Stimulated activated CD4-positive, alpha-beta T cell treated with anti-CD3 and anti-CD28 coated beads, TNF-alpha, amount 100 ng/mL, for 1 hour (primary cell): ENCODE data around the gene AXIN2.
"Not testable (repeated sequence)": the region's sequence is repeated elsewhere in the genome, so short reads cannot be mapped to it uniquely, and the experiment has no call there.

Experiments used
- DNase-seq, 3 donors: peaks; one replicate each; pipeline ENCODE4 v3.0.0-alpha.2; 2020; ENCODE audit warnings: low read depth in 3 of 3, low spot score in 1 of 3

Gene AXIN2

DNA sequence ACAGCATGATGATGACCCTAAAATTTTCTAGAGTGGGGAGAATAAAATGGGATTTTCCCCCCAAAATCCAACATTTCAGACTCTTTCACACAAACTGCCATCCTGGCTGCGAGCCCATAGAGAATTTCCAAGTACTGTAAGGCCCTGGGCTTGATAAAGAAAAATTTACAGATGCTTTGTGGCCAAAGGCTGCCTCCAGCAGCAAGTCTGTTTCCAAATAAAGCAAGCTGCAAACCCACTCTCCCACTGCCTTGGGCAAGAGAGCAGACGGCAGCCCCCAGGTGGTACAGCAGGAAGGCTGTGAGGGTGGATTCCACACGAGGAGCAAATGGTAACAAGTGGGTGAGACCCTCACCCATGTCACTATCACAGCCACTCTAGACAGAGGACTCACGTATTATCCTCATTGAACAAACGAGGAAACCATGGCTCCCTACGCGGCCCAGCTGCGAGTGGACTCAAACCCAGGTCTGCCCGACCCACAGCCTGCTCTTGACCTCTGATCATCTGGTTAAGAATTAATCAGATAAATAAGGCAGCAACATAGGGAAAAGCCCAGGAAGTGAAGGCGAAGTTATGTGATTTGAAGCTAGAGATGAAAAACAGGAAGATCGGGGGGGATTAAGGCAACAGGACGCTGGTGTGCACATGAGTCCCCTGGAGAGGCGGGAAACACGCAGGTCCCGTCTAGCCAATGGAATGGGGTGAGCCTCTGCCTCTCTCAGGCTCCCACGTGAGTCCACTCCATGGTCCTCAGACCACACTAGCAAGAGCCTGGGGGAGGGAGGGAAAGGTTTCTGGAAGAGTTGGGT is 37.4 kb downstream of the AXIN2 start:
- DNase-seq: no peak

DNA sequence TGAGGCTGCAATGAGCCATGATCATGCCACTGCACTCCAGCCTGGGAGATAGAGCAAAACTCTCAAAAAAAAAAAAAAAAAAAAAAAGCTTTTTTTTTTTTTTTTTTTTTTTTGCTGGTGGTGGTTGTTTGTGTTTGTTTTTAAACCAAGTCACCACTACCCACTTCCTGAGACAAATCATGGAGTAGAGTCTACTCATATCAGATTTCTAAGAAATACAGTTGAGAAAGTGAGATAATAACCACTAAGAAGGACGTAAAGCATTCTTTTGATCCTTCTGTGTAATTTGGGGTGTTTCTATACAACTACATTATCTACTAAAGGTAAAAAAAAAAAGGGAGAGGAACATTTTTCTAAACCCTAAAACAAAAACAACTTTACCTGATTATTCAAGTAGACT is 38.0 kb downstream of the AXIN2 start:
- DNase-seq: no peak

DNA sequence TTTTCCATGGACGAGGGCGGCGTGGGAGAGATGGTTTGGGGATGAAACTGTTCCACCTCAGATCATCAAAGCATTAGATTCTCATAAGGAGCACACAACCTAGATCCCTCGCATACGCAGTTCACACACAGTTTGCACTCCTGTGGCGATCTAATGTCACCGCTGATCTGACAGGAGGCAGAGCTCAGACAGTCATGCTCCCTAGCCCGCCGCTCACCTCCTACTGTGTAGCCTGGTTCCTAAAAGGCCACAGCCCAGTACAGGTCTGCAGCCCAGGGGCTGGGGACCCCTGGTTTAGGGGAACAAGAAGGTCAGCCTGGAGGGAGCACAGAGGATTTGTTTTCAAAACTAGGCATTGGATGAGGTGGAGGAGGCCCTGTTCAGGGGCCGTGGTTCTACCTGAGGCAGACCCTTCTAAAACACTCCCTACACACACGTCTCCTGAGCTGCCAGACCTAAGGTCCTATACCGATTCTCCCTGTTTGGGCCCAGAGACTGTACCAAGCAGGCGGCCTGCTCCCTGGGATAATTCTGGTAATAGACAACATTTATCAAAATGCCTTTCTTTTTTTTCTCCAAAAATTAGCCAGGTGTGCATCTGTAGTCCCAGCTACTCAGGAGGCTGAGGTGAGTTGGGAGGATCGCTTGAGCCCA is 38.6 kb downstream of the AXIN2 start:
- no peak for DNase-seq

DNA sequence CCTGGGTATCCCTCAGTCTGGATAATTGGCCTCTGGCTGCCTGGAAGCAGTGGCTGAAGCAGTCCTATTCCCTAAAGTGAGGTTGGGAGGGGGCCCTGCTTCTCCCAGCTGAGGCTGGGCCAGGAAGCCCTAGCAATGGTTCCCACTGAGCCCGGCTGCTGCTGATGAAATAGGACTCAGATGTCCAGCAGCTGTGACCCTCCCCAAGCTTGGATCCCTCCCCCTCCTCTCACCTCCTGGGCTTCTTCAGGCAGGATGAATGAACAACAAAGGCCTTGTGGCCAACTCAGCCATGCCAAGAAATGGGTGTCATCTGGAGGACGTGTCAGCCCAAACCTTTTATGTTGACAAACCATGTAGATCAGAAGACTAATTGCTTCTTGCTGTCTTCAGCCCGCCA is 42.0 kb downstream of the AXIN2 start:
- DNase-seq: no peak

DNA sequence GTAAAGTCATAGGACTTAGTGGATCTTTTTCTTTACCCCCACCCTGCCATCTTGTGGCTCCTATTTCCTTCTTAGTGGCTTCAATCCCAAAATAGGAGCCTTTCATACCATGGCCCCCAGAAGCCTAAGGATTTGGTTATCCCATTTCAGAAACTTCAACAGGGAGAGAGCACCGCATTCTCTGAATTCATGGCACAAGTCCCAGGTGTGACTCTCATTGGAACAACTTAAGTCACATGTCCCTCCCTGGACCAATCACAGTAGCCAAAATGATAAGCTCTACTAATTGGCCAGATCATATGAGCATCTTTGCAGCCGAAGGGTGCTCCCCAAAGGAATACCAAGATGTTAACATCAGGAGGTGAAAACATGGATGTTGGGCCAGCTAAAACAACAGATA is 43.2 kb downstream of the AXIN2 start:
- no peak for DNase-seq

DNA sequence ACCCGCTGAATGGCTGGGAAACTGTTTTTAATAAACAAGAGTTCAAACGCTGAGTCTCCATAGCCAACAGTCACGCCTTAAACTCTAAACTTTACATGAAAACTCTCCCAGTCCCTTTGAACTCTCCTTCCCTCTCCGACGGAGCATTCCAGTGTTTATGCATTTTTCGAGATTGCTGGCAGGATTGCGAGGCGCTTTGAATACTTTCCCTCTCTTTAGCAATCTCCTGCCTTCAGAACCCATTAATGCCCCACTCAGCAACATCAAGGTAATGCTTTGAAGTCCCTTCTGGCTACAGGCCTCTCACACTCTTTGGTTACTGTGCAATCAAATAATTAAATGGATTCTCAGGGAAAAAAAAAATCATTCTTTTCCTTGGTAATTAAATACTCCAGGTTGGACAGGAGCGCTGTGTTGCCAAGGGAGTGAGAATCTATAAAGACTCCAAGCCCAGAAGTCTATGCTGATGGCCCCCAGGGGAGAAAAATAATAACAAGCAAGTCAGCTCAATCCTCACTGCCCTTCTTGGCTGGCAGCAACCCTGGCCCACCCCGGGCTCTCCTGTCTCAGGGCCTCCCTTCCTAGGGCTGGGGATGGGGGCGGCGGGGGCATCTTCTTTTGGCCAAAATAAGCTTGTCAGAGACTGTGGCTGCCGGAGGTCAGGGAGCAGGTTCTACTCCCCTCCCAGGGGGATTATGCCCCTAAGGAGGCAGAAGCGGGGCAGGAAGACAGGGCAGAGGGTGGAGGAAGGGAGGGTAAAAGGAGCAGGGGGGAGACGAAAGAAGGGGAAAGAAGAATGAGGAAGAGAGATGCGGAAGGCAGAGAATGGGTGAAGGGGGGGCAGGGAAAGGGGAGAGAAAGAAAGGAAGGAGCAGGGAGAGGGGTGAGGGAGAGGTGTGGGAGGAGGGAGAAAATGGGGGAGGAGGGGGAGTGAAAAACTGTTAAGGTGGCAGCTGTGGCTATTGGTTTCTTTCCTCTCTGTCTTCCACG is 45.2 kb downstream of the AXIN2 start:
- DNase-seq: no peak

DNA sequence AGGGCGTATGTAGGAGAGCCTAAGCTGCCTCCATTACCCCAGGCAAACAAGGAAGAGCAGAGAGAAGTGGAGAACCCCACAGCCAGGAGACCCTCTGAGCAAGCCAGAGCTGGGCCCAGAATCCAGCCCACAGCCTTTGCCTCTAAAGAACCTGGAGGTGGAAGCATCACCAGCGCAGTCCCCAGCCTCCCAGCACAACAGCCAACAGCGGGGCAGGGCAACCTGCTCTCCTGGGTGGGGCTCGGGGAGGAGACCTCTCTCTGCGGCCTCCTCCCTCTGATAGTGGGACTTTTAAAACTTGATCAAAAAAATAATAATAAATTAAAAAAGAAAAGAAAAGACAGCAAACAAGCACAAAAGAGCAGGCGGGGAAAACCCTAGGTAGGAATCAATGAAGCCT is 45.9 kb downstream of the AXIN2 start:
- DNase-seq: no peak

DNA sequence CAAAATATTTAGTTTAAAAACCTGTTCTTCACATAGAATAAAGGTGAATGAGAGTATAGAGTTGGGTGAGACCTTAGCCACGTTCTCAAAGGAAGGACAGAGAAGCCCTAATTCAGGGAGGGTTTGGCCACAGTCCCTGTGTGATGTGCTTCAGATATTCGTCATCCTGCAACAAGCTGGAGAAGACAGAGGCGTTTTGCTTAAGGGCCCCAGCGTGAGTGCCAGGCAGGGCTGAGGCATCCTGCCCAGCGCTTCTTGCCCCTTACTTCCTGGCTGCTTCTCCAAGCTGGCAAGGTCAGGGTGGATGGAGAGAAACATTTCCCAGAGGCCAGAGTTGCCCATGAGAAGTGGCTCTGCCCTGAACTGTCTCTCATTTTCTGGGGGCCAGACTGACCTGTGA is 46.9 kb downstream of the AXIN2 start:
- no peak for DNase-seq

DNA sequence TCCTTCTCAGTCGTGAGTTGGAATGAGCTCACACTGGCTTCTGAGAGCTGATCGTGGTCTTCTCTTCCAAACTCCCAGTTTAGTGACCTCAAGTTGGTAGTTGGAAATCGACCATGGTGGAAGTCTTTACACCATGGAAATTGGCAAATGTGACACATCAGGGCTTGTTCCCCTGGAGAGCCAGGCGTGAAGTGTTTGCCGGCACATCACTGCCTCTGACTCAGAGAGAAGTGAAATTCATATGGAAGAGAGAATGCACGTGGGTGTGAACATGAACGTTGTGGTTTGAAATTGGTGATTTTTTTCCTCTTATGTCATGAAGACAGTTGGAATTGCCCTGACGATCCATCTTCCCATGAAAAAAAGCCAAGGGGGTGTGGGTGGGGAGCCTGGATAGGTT is 47.4 kb downstream of the AXIN2 start:
- no peak for DNase-seq

DNA sequence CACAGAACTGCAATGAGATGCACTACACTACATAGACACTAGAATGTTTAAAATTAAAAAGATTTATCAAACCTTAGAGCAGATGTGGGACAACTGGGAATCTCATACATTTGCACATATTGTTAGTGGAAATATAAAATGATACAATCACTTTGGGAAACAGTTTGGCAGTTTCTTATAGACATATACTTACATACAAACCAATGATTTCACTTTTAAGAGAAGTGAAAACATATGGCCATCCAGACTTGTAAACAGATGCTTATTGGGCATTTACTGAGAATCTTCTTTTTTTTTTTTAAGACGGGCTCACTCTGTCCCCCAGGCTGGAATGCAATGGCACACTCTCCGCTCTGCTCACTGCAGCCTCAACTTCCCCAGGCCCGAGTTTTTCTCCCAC is 50.1 kb downstream of the AXIN2 start:
- no peak for DNase-seq

DNA sequence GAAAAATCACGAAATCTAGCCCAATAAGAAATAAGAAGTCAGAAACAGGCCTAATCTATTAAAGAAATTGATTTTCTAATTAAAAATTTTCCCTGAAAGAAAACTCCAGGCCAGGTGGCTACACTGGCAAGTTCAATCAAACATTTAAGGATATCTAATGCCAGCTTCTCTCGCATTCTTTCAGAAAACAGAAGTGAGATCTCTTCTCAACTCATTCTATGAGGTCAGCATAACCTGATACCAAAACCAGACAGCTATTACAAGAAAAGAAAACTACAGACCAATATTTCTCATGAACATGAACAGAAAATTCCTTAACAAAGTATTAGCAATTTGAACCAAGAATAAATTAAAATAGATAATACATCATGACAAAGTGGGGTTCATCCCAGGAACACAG is 52.4 kb downstream of the AXIN2 start:
- DNase-seq: no peak

DNA sequence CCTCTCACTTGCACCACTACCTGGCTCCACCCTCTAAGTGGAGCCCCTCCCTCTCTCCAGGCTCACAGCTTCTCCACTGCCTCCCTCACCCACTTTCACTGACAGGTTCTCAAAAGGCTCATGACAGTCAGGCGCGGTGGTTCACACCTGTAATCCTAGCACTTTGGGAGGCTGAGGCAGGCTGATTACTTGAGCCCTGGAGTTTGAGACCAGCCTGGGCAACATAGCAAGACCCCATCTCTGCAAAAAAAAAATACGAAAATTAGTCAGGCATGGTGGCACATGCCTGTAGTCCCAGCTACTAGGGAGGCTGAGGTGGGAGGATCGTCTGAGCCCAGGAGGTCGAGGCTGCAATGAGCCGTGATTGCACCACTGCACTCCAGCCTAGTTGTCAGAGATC is 56.8 kb downstream of the AXIN2 start:
- DNase-seq: not testable (repeated sequence)

DNA sequence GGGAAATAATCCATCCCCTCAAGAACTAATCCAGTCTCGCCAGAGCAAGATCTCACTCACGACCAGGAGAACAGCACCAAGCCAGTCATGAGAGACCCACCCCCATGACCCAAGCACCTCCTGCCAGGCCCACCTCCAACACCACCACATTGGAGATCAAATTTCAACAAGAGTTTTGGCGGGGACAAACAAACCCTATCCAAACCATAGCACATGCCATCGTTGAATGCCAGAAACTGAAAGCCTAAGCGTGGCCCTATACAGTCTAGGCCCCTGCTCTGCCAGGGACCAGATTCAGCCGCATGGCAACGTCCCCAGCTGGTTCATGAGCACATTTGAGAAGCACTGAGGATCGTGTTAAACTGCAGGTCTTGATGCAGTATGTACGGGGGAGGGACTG is 57.3 kb downstream of the AXIN2 start:
- no peak for DNase-seq

DNA sequence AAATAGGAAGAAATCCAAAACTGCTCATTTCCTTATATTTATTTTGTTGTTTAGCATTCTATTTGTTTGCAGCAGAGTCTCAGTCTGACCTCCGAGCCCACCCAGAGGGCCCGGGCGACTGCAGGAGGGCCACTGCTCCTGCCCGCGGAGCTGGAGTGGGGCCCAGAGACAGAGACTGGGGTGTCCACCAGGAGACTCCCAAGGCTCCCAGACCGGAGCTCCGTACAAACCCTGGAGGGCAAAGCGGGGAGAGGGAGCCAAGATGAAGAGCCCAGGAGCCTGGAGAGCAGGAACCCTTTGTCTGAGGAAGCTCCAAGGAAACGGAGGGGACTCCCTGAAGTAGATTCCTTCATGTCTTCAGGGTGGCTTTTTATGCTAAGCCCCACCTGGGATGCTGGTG is 57.9 kb downstream of the AXIN2 start:
- DNase-seq: no peak

DNA sequence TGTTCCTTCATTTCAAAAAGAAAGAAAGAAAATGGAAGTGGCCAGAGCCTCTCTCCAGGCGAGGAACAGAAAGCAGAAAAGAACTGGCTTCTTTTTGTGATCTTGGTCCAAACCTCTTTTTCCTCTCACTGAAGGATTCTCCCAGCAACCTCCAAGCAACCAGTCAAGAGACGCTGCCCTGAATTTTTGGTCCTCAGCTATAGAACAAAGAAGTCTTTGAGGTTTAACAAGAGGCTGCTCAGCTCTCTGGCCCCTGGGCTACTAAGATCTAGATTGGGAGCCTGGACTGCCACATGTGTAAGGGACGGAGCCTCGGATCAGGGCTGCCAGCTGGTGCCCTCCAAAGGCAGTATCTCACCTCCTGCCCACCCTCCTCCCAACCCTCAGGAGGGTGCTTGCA is 62.6 kb downstream of the AXIN2 start:
- no peak for DNase-seq

DNA sequence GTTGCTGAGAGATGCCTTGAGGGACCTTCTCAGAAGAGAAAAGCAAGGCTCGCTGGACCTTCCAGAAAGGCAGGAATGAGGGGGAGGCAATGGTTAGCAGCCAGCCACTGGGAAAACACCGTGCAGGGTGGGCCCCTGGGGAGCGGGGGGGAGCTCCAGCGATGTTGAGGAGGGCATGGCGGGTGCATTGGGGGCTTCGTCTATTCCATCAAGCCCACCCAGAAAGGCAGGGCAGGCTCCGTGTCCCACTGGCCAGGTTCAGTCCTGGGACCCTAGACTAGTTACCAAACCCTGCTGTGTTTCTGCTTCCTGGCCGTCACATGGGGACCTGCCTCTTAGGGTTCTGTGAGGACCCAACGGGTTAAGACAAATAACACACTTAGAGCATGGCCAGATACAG is 64.6 kb downstream of the AXIN2 start:
- DNase-seq: no peak

DNA sequence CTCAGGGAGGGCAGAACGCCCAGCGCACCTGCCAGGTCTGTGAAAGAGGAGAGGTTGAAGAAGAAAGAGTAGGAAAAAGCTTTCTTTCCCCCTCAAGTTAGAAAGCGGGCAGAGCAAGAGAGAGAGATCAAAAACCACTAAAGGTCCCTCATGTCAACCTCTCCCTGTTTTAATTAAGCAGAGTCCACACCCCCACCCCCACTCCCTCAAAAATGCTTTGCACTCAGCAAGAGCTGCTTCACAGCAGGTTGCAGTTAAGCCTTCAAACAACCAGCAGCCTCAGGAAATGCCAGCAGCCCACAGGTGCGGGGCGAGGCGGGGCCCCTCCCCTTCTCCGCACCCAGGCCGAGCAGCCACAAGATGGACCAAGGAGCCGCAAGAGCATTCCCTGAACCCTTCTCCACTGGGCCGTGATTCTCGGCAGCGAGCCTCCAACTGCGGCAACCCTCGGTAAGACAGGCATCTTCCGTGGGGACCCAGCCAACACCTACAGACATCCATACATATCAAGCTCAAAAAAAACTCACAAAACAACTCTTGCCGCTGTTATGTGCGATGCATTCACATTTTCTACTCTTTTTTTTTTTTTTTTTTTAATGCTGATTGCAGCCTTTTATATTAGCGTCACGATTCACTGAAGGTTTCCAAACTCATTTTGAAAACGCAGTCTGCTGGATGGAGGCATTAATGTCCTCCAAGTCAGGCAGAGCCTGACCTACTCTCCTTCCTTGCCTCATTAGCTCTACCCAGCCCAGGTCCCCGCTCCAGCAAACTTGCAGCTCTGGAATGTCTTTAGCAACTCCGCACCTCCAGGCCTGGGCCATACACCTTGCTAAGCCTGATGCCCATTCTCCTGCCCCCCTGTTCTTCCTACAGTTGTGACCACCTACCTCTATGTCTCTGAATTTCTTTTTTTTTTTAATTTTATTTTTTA is 66.1 kb downstream of the AXIN2 start:
- DNase-seq: peak in 1 of 3 donors; percentile 1

DNA sequence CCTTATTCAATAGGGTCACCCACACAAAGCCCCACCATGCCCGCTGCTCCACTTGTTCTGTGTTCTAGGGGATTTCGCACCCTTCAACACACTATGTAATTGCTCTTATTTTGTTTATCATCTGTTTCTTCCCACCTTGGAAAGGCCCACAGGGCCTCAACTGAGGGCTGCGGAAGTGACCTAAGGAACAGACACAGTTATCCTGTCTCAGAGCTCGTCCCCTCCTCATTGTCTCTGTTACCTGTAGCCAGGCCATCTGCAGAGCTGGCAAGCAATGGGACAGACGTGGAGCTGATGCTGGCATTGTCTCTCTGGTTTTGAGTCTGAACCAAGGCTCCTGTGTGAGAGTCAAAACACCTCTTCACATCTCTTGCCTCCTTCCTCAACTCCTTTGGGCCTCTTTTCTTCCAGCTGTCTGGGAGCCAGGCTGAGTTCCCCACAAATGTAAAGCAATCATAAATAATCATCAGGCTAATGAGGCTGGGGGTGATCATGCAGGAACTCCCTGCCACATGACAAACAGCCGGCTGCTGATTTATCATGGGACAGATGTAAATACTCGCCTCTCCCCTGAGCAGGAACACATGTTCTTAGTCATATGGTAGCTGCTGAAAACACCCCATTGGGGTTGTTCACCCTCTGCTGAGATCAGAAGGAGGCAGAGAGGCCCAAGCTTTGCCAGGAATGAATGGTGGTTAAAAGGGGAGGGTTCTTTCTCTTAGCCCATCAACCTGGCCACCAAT is 71.9 kb downstream of the AXIN2 start:
- DNase-seq: no peak

DNA sequence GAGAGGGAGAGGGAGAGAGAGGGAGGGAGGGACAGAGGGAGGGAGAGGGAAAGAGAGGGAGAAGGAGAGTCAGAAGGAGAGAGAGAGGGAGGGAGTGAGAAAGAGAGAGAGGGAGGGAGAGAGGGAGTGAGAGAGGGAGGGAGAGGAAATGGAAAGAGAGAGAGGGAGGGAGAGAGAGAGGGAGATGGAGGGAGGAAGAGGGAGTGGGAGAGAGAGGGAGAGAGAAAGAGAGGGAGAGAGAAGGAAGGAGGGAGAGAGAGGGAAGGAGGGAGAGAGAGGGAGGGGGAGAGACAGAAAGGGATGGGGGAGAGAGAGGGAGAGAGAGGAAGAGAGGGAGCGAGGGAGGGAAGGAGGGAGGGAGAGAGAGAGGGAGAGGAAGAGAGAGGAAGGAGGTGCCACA is 72.8 kb downstream of the AXIN2 start:
- no peak for DNase-seq

DNA sequence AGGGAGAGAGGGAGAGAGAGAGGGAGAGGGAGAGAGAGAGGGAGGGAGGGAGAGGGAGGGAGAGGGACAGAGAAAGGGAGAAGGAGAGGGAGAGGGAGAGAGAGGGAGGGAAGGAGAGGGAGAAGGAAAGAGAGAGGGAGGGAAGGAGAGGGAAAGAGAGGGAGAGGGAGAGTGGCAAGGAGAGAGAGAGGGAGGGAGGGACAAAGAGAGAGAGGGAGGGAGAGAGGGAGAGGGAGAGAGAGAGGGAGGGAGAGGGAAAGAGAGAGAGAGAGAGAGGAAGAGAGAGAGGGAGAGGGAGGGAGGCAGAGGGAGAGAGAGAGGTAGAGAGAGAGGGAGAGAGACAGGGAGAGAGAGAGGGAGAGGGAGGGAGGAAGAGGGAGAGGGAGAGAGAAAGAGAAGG is 73.5 kb downstream of the AXIN2 start:
- no peak for DNase-seq
